SU-DHL-6 (cell line): ENCODE results near the gene PCCB.

Source experiments
- CTCF ChIP-seq: fragments of 200-600 bp; sonication (generic); IDR thresholded peaks from one replicate; pipeline ENCODE4 v1.5.1; 2017; ENCODE audit warnings: antibody characterized with exemption, mild to moderate bottlenecking, low read length, moderate library complexity; ENCODE audit not compliant: insufficient read depth, poor library complexity, severe bottlenecking
- EZH2phosphoT487 ChIP-seq: fragments of 200-600 bp; sonication (generic), shearing (Covaris generic); conservative IDR thresholded peaks from 2 replicates; pipeline ENCODE4 v1.6.1; 2018; ENCODE audit warnings: mild to moderate bottlenecking, antibody characterized with exemption, low read length, moderate library complexity, mixed read lengths

DNA sequence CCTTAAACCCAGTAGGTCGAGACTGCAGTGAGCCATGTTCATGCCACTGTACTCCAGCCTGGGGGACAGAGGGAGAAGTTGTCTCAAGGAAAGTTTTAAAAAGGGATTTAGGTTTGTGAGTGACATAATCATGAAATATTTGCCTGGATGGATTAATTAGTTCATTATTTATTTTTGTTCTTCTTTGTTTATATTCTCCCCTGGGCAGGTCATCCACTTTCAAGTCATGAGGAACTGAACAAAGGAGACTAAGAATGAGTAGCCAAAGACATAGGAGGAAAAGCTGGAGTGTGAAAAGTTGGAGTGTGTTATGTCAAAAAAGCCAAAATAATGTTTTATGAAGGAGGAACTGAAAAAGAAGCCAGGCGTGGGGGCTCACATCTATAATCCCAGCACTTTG is 17.7 kb upstream of the PCCB start:
- TF ChIP-seq CTCF (no peak), EZH2phosphoT487 (no peak)
